HepG2 (cell line): ENCODE results near the gene B3GALT6. TPM values are rescaled to one million over a fixed set of nuclear protein-coding genes. Genes with fewer than 3 reads are reported as not detected.

Experiments used
- ATAC-seq: fragments of 200-7000 bp; cut with Tn5 transposase; 3 replicates; pipeline ENCODE4 v1.9.1; 2020; ENCODE audit warnings: mild to moderate bottlenecking, moderate library complexity
- BruUV-seq: library from RNA; stranded (reverse); fragments of 400-500 nt; replicated peaks from 2 replicates; lab custom pipeline; 2021; lab: Mats Ljungman, UMichigan
- CTCF ChIA-PET: fragments of 300-600 bp; formaldehyde crosslinking; extraction: SDS; loops from one replicate; lab custom pipeline; 2021; ENCODE audit warnings: low total read pairs, inconsistent platforms, low intra/inter-chr PET ratio; lab: Yijun Ruan, JAX
- POLR2A ChIA-PET: fragments of 350-600 bp; sonication (Branson Sonifier 250); formaldehyde crosslinking; loops from one replicate; lab custom pipeline; 2020; ENCODE audit warnings: antibody characterized with exemption, inconsistent platforms; lab: Yijun Ruan, JAX
- DNase-seq: peaks from one replicate; pipeline ENCODE4 v3.0.0-alpha.2; 2015; ENCODE audit warnings: low spot score
- FAIRE-seq: peaks from 3 replicates; lab custom pipeline; 2011; peaks lifted over from hg19 to GRCh38; lab: Jason Lieb, UNC
- H2AFZ ChIP-seq: one replicate; pipeline ENCODE4 v1.6.1; 2011; ENCODE audit warnings: low read length, inconsistent platforms
- H3K27ac ChIP-seq: fragments of 300-600 bp; 3 replicates; pipeline ENCODE4 v1.8.0; 2011; ENCODE audit warnings: mixed run types, mild to moderate bottlenecking, mixed read lengths, low read length, inconsistent platforms; ENCODE audit not compliant: insufficient read depth; ENCODE audit errors: extremely low read length
- H3K27me3 ChIP-seq, 2 experiments: fragments of 200-600 bp in 1 of 2; 2 replicates in 1 of 2; 3 replicates in 1 of 2; pipeline versions ENCODE4 v1.6.0 to v1.8.0; 2011; ENCODE audit warnings: low read length in 2 of 2, mild to moderate bottlenecking in 2 of 2, moderate library complexity in 2 of 2, inconsistent platforms in 1 of 2; ENCODE audit not compliant: insufficient read depth in 2 of 2, control insufficient read depth in 1 of 2
- H3K36me3 ChIP-seq, 2 experiments: fragments of 200-600 bp in 1 of 2; replicated peaks in 1 of 2; 2 replicates in 1 of 2; 3 replicates in 1 of 2; pipeline versions ENCODE4 v1.5.1 to v1.8.0; 2011; ENCODE audit warnings: low read length in 2 of 2, inconsistent platforms in 1 of 2; ENCODE audit not compliant: insufficient read depth in 2 of 2, control insufficient read depth in 1 of 2
- H3K4me1 ChIP-seq: 2 replicates; pipeline ENCODE4 v1.5.1; 2012; ENCODE audit warnings: low read length, inconsistent platforms; ENCODE audit not compliant: insufficient read depth
- H3K4me2 ChIP-seq: 2 replicates; pipeline ENCODE4 v1.6.0; 2011; ENCODE audit warnings: low read depth, low read length, inconsistent platforms
- H3K4me3 ChIP-seq, 3 experiments: fragments of 200-600 bp in 1 of 3; sonication (generic), shearing (Covaris generic) in 1 of 3; replicated peaks in 1 of 3; 2 replicates each; pipeline ENCODE4 v1.5.1; 2011 to 2016; ENCODE audit warnings: low read length in 3 of 3, inconsistent platforms in 2 of 3, low read depth in 2 of 3, mild to moderate bottlenecking in 2 of 3, control low read depth in 1 of 3, mixed read lengths in 1 of 3; ENCODE audit not compliant: insufficient read depth in 1 of 3
- H3K79me2 ChIP-seq: one replicate; pipeline ENCODE4 v1.6.1; 2011; ENCODE audit warnings: low read length, inconsistent platforms; ENCODE audit not compliant: insufficient read depth
- H3K9ac ChIP-seq: 2 replicates; pipeline ENCODE4 v1.6.0; 2011; ENCODE audit warnings: mild to moderate bottlenecking, low read depth, low read length, inconsistent platforms; ENCODE audit not compliant: insufficient read depth
- H3K9me3 ChIP-seq: 2 replicates; pipeline ENCODE4 v1.5.1; 2012; ENCODE audit warnings: mild to moderate bottlenecking, low read length
- H4K20me1 ChIP-seq: 2 replicates; pipeline ENCODE4 v1.6.0; 2011; ENCODE audit warnings: inconsistent platforms, mild to moderate bottlenecking, low read length, moderate library complexity; ENCODE audit not compliant: insufficient read depth
- BCL6 ChIP-seq: IDR thresholded peaks from 2 replicates; pipeline ENCODE4 v1.6.1; 2016; ENCODE audit warnings: missing genetic modification reagents, missing compliant biosample characterization
- CENPX ChIP-seq: sonication (generic); formaldehyde crosslinking; IDR thresholded peaks from 2 replicates; pipeline ENCODE4 v1.9.0; 2021; ENCODE audit warnings: mild to moderate bottlenecking, missing genetic modification reagents, moderate library complexity
- EZH2 ChIP-seq: conservative IDR thresholded peaks from 2 replicates; pipeline ENCODE4 v1.6.1; 2012; ENCODE audit warnings: mild to moderate bottlenecking, low read depth, low read length, moderate library complexity
- FOSL1 ChIP-seq: sonication (generic); formaldehyde crosslinking; IDR thresholded peaks from 2 replicates; pipeline ENCODE4 v1.9.0; 2021; ENCODE audit warnings: missing genetic modification reagents, borderline replicate concordance
- FOXK1 ChIP-seq: sonication (generic); formaldehyde crosslinking; IDR thresholded peaks from 2 replicates; pipeline ENCODE4 v1.4.0; 2020; ENCODE audit warnings: low read depth, missing genetic modification reagents, borderline replicate concordance
- FOXO1 ChIP-seq: sonication (generic); formaldehyde crosslinking; IDR thresholded peaks from 2 replicates; pipeline ENCODE4 v1.4.0; 2020; ENCODE audit warnings: missing genetic modification reagents
- NFATC3 ChIP-seq: sonication (generic); formaldehyde crosslinking; IDR thresholded peaks from 2 replicates; pipeline ENCODE4 v1.5.1; 2020; ENCODE audit warnings: mild to moderate bottlenecking, missing genetic modification reagents
- NR2F6 ChIP-seq, 2 experiments: IDR thresholded peaks; 2 replicates each; pipeline ENCODE4 v1.6.1; 2016; ENCODE audit warnings: antibody characterized with exemption in 1 of 2, mild to moderate bottlenecking in 1 of 2
- RBM39 ChIP-seq: fragments of 200-400 bp; formaldehyde crosslinking; IDR thresholded peaks from one replicate; pipeline ENCODE4 v1.6.1; 2018; ENCODE audit warnings: antibody characterized with exemption, mild to moderate bottlenecking, low read depth, low read length; ENCODE audit not compliant: poor library complexity, severe bottlenecking
- REPIN1 ChIP-seq: sonication (generic); formaldehyde crosslinking; IDR thresholded peaks from 2 replicates; pipeline ENCODE4 v1.8.0; 2022; ENCODE audit warnings: missing genetic modification reagents, low read depth, mild to moderate bottlenecking, borderline replicate concordance
- ZEB1 ChIP-seq: IDR thresholded peaks from 2 replicates; pipeline ENCODE4 v1.6.1; 2012; ENCODE audit warnings: mild to moderate bottlenecking, low read depth, inconsistent platforms; ENCODE audit not compliant: insufficient replicate concordance
- ZFP62 ChIP-seq: sonication (generic); formaldehyde crosslinking; IDR thresholded peaks from 2 replicates; pipeline ENCODE4 v1.4.0; 2020; ENCODE audit warnings: missing genetic modification reagents
- ZNF205 ChIP-seq: IDR thresholded peaks from 2 replicates; pipeline ENCODE4 v1.6.1; 2018; ENCODE audit warnings: missing biosample characterization, missing genetic modification reagents
- ZNF296 ChIP-seq: sonication (generic); formaldehyde crosslinking; conservative IDR thresholded peaks from 2 replicates; pipeline ENCODE4 v1.5.0; 2020; ENCODE audit warnings: mild to moderate bottlenecking, missing genetic modification reagents
- ZNF335 ChIP-seq: sonication (generic); formaldehyde crosslinking; IDR thresholded peaks from 2 replicates; pipeline ENCODE4 v1.4.0; 2020; ENCODE audit warnings: missing genetic modification reagents
- ZNF672 ChIP-seq: sonication (generic); formaldehyde crosslinking; IDR thresholded peaks from 2 replicates; pipeline ENCODE4 v1.8.1; 2022; ENCODE audit warnings: missing genetic modification reagents
- whole genome bisulfite sequencing: methylation state at CpG from one replicate; pipeline ENCODE4 v1.1.6; 2017; ENCODE audit warnings: low lambda C conversion rate; 5-methylcytosine and 5-hydroxymethylcytosine counted together
- in situ Hi-C: cut with HindIII; loops from 2 replicates; pipeline ENCODE4 v1.10.0; 2017; ENCODE audit warnings: low pct_unique_long_range_greater_than_20kb; ENCODE audit not compliant: extremely low pct_ligation_motif_present
- intact Hi-C: fragments of 100-400 bp; cut with micrococcal nuclease; formaldehyde crosslinking; loops from one replicate; pipeline ENCODE4 v1.10.0; 2022; ENCODE audit not compliant: unreplicated experiment
- polyA plus RNA-seq, 8 experiments: library from polyadenylated mRNA; depleted of rRNA in 3 of 8; stranded (reverse) in 7 of 8; unstranded in 1 of 8; fragments of >200 nt; fragmentation: Illumina TruSeq in 4 of 8; extraction: Trizol in 4 of 8; gene quantifications; 2 replicates each; pipeline versions ENCODE4 v1.2.1 to v1.2.3, GENCODE V29; 2011 to 2016; ENCODE audit warnings: low read depth in 4 of 8, missing spikeins in 1 of 8, mixed read lengths in 1 of 8; ENCODE audit not compliant: insufficient read depth in 1 of 8
- total RNA-seq, 5 experiments: library from RNA; depleted of rRNA; stranded (reverse); fragments of >200 nt; fragmentation: Illumina TruSeq; extraction: Trizol; gene quantifications; 2 replicates each; pipeline ENCODE4 v1.2.3, GENCODE V29; 2016; ENCODE audit warnings: low read depth in 1 of 5
- TF ChIP-seq, protein P1 (sequence below): sonication (generic); formaldehyde crosslinking; IDR thresholded peaks from 2 replicates; pipeline ENCODE4 v1.4.0; 2020; ENCODE audit warnings: missing genetic modification reagents
- TF ChIP-seq, protein P2 (sequence below): sonication (generic); formaldehyde crosslinking; IDR thresholded peaks from 2 replicates; pipeline ENCODE4 v1.4.0; 2020; ENCODE audit warnings: mild to moderate bottlenecking, missing genetic modification reagents

The B3GALT6 gene
- total and polyA plus RNA-seq, 2 of the 13 experiments (the other 11 are each of a cell fraction or from before 2014, with no cell fraction given) = 3.9 to 14.2 TPM

DNA sequence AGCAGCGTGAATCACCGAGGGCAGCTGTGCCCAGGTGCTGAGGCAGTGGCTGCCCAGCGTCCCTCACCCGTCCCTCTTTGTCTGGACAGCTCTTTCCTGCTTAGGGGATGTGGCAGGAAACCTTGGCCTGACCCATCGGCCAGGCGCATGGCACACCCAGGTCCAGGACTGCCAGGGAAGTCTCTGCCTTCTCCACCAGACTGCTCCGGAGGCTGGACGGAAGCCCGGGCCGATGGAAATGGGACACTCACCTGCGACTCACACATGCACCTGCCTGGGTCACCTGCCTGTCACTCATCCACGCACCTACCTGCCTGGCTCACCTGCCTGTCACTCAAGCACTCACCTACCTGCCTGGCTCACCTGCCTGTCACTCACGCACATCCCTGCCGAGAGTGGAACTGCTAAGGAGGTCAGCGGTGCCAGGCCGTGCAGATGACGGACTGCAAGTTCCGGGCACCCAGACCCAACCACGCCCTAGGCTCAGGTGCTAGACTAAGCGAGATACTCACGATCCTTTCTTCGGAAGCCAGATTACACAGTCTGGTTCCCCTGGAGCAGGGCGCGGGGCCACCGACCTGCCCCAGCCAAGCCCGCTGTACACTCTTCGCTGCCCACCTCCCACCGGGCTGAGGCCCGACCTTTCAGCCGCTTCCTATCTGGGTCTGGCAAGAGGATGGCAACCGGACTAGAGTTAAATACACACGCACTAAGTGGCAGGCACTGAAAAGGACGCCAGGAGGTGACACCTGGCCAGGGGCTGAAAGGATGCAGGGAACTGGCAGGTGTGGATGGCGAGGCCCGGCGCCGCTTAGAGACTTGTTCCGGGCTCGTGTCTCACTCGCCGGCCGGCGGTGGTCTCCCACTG is 40.5 kb downstream of the B3GALT6 start (continued):
- TF ChIP-seq FOXK1 (no peak), REPIN1 (CRISPR knock-in tag) (no peak), ZNF296 (CRISPR knock-in tag) (no peak)
- TF ChIP-seq, all 625 proteins: peak for 33

DNA sequence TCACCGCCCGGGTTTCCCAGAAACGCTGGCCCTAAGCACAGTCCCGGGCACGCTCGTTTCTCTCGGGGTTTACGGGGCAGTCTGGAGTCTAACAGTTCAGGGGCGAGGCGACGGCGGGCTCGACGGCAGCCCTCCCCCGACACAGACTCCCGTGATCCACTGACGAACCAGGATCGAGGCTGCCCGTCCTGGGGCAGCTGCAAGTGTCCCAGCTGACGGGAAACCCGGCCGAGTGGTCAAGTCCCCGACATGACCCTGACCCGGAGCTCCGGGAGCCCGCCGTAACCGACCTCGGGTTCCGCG is 41.1 kb downstream of the B3GALT6 start:
- H3K4me2 ChIP-seq = peak overlapping the region; percentile 94
- H3K4me3 ChIP-seq = peak overlapping the region; percentile 76 to 89 (median 82)
- peak overlapping the region; percentile 94 for H3K9ac ChIP-seq
- in situ Hi-C loops = no loop called here
- peaks cover 42% of the 10 kb centered on the region for H3K79me2 ChIP-seq
- H4K20me1 ChIP-seq = peaks cover 21% of the 10 kb centered on the region; the same call in 1 of the 2 replicates
- POLR2A ChIA-PET = interaction anchor here (0.7 to 2.2 kb wide), 13 partner anchors 9 to 272 kb away, joined by 3 to 11 read pairs (median 4); partner anchors contain the start of gene SDF4
- WGBS = no CpG with 5 or more reads among the region's 31 CpGs
- H3K36me3 ChIP-seq = peaks cover 4 to 13% of the 10 kb centered on the region in 2 experiments; a peak in 2 of 5 replicates
- intact Hi-C loops = no loop called here
- no peak for FAIRE-seq
- peaks cover 48% of the 10 kb centered on the region for H3K4me1 ChIP-seq
- CTCF ChIA-PET = no interaction called here
- no peak for DNase-seq
- BruUV-seq = no TSS peak
- H3K9me3 ChIP-seq = no peaks in the 10 kb centered on the region
- peak overlapping the region; percentile 64 for H3K27ac ChIP-seq
- no peak for ATAC-seq
- H2AFZ ChIP-seq = no peak overlapping the region
- no peaks in the 10 kb centered on the region; a peak in 1 of 5 replicates for H3K27me3 ChIP-seq
- TF ChIP-seq EZH2 (no peak), NR2F6 (IDR thresholded peaks at IDR 0.05) (no peak), NR2F6 (CRISPR knock-in tag; IDR thresholded peaks at IDR 0.05) (no peak), NFATC3 (CRISPR knock-in tag) (no peak), ZNF205 (CRISPR knock-in tag) (0 out of 2 replicates have a peak, but pooled peaks have one; percentile 1), BCL6 (CRISPR knock-in tag) (0 out of 2 replicates have a peak, but pooled peaks have one; percentile 4), FOXO1 (CRISPR knock-in tag) (0 out of 2 replicates have a peak, but pooled peaks have one; percentile 4), ZEB1 (peak; percentile 6), ZFP62 (CRISPR knock-in tag) (no peak), ZNF672 (CRISPR knock-in tag) (0 out of 2 replicates have a peak, but pooled peaks have one; percentile 17), ZNF335 (CRISPR knock-in tag) (0 out of 2 replicates have a peak, but pooled peaks have one; percentile 7), CENPX (CRISPR knock-in tag) (no peak), FOSL1 (CRISPR knock-in tag) (0 out of 2 replicates have a peak, but pooled peaks have one; percentile 3), RBM39 (no peak)
- TF ChIP-seq, protein P1, sequence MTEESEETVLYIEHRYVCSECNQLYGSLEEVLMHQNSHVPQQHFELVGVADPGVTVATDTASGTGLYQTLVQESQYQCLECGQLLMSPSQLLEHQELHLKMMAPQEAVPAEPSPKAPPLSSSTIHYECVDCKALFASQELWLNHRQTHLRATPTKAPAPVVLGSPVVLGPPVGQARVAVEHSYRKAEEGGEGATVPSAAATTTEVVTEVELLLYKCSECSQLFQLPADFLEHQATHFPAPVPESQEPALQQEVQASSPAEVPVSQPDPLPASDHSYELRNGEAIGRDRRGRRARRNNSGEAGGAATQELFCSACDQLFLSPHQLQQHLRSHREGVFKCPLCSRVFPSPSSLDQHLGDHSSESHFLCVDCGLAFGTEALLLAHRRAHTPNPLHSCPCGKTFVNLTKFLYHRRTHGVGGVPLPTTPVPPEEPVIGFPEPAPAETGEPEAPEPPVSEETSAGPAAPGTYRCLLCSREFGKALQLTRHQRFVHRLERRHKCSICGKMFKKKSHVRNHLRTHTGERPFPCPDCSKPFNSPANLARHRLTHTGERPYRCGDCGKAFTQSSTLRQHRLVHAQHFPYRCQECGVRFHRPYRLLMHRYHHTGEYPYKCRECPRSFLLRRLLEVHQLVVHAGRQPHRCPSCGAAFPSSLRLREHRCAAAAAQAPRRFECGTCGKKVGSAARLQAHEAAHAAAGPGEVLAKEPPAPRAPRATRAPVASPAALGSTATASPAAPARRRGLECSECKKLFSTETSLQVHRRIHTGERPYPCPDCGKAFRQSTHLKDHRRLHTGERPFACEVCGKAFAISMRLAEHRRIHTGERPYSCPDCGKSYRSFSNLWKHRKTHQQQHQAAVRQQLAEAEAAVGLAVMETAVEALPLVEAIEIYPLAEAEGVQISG (CRISPR knock-in tag) = no peak
- TF ChIP-seq, protein P2, sequence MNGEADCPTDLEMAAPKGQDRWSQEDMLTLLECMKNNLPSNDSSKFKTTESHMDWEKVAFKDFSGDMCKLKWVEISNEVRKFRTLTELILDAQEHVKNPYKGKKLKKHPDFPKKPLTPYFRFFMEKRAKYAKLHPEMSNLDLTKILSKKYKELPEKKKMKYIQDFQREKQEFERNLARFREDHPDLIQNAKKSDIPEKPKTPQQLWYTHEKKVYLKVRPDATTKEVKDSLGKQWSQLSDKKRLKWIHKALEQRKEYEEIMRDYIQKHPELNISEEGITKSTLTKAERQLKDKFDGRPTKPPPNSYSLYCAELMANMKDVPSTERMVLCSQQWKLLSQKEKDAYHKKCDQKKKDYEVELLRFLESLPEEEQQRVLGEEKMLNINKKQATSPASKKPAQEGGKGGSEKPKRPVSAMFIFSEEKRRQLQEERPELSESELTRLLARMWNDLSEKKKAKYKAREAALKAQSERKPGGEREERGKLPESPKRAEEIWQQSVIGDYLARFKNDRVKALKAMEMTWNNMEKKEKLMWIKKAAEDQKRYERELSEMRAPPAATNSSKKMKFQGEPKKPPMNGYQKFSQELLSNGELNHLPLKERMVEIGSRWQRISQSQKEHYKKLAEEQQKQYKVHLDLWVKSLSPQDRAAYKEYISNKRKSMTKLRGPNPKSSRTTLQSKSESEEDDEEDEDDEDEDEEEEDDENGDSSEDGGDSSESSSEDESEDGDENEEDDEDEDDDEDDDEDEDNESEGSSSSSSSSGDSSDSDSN (CRISPR knock-in tag) = peak; percentile 6; the same call in 1 of the 2 replicates
